H1 (cell line): Measurements from ENCODE around the gene TMPRSS9.

Experiments used
- CTCF ChIP-seq, 3 experiments: IDR thresholded peaks; 1 replicate in 2 of 3; 2 replicates in 1 of 3; pipeline versions ENCODE4 v1.5.1 to v1.6.1; 2011; ENCODE audit warnings: low read length in 3 of 3, mild to moderate bottlenecking in 3 of 3, inconsistent platforms in 2 of 3, low read depth in 1 of 3, moderate library complexity in 1 of 3; ENCODE audit not compliant: insufficient read depth in 1 of 3; ENCODE audit errors: control extremely low read depth in 1 of 3
- EGR1 ChIP-seq: IDR thresholded peaks from 2 replicates; pipeline ENCODE4 v1.6.1; 2011; ENCODE audit warnings: low read depth, low read length, borderline replicate concordance
- EZH2 ChIP-seq: fragments of 200-600 bp; sonication (generic); IDR thresholded peaks from 2 replicates; pipeline ENCODE4 v1.7.1; 2012; ENCODE audit warnings: low read depth, mild to moderate bottlenecking, moderate library complexity, low read length, inconsistent platforms; ENCODE audit not compliant: severe bottlenecking
- MAX ChIP-seq: IDR thresholded peaks from 2 replicates; pipeline ENCODE4 v1.6.1; 2012; ENCODE audit warnings: inconsistent platforms
- POLR2A ChIP-seq, 2 experiments: IDR thresholded peaks; 1 replicate in 1 of 2; 2 replicates in 1 of 2; pipeline ENCODE4 v1.6.1; 2011; ENCODE audit warnings: low read depth in 2 of 2, low read length in 2 of 2, mild to moderate bottlenecking in 2 of 2; ENCODE audit errors: control extremely low read depth in 1 of 2
- RAD21 ChIP-seq, 2 experiments: IDR thresholded peaks in 1 of 2; conservative IDR thresholded peaks in 1 of 2; 2 replicates each; pipeline ENCODE4 v1.6.1; 2011; ENCODE audit warnings: low read depth in 2 of 2, low read length in 2 of 2, improper control_type of control experiment in 1 of 2, inconsistent platforms in 1 of 2, mild to moderate bottlenecking in 1 of 2, moderate library complexity in 1 of 2
- SIN3A ChIP-seq, 2 experiments: IDR thresholded peaks in 1 of 2; conservative IDR thresholded peaks in 1 of 2; 2 replicates each; pipeline ENCODE4 v1.6.1; 2011 to 2012; ENCODE audit warnings: low read length in 2 of 2, improper control_type of control experiment in 1 of 2, low read depth in 1 of 2, mild to moderate bottlenecking in 1 of 2

GRCh38 chr19:2374808-2375207 lies 14.7 kb downstream of the TMPRSS9 start:
- TF ChIP-seq CTCF (IDR thresholded peaks at IDR 0.05; ENCODE audit: control extremely low read depth in 1 of 3, insufficient read depth in 1 of 3, low read depth in 1 of 3, low read length in 3 of 3) (no peak), POLR2A (IDR thresholded peaks at IDR 0.05; ENCODE audit: control extremely low read depth in 1 of 2, low read depth in 2 of 2, low read length in 2 of 2) (no peak), RAD21 (IDR thresholded peaks at IDR 0.05 in 1 of 2, conservative IDR thresholded peaks at IDR 0.05 in 1 of 2; ENCODE audit: low read depth in 2 of 2, low read length in 2 of 2) (no peak), EGR1 (no peak), EZH2 (no peak), SIN3A (conservative IDR thresholded peaks at IDR 0.05 in 1 of 2, IDR thresholded peaks at IDR 0.05 in 1 of 2; ENCODE audit: low read depth in 1 of 2, low read length in 2 of 2) (no peak), MAX (no peak)
